Fibroblast of lung (primary cell): ENCODE measurements around the gene SELL.
"Not testable (repeated sequence)": the region's sequence is repeated elsewhere in the genome, so short reads cannot be mapped to it uniquely, and the experiment has no call there.

Source experiments
- EZH2 ChIP-seq: IDR thresholded peaks from 2 replicates; pipeline ENCODE4 v1.5.1; 2012; ENCODE audit warnings: low read length, control low read depth, mild to moderate bottlenecking; ENCODE audit errors: missing control alignments
- TF ChIP-seq, protein P1 (sequence below), 2 donors: IDR thresholded peaks in 1 of 2; conservative IDR thresholded peaks in 1 of 2; 1 replicate in 1 of 2; 2 replicates in 1 of 2; pipeline ENCODE4 v1.5.1; 2011 to 2012; ENCODE audit warnings: low read length in 2 of 2, control low read depth in 1 of 2, inconsistent platforms in 1 of 2, low read depth in 1 of 2, mild to moderate bottlenecking in 1 of 2

DNA sequence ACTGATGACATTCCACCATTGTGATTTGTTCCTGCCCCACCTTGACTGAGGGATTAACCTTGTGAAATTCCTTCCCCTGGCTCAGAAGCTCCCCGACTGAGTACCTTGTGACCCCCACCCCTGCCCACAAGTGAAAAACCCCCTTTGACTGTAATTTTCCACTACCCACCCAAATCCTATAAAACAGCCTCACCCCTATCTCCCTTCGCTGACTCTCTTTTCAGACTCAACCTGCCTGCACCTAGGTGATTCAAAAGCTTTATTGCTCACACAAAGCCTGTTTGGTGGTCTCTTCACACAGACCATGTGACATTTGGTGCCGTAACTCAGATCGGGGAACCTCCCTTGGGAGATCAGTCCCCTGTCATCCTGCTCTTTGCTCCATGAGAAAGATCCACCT, 28.3 kb downstream of the SELL start:
- TF ChIP-seq, protein P1, sequence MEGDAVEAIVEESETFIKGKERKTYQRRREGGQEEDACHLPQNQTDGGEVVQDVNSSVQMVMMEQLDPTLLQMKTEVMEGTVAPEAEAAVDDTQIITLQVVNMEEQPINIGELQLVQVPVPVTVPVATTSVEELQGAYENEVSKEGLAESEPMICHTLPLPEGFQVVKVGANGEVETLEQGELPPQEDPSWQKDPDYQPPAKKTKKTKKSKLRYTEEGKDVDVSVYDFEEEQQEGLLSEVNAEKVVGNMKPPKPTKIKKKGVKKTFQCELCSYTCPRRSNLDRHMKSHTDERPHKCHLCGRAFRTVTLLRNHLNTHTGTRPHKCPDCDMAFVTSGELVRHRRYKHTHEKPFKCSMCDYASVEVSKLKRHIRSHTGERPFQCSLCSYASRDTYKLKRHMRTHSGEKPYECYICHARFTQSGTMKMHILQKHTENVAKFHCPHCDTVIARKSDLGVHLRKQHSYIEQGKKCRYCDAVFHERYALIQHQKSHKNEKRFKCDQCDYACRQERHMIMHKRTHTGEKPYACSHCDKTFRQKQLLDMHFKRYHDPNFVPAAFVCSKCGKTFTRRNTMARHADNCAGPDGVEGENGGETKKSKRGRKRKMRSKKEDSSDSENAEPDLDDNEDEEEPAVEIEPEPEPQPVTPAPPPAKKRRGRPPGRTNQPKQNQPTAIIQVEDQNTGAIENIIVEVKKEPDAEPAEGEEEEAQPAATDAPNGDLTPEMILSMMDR (conservative IDR thresholded peaks at IDR 0.05 in 1 of 2, IDR thresholded peaks at IDR 0.05 in 1 of 2; ENCODE audit: low read depth in 1 of 2, low read length in 2 of 2), result not testable (repeated sequence)
- TF ChIP-seq EZH2, result not testable (repeated sequence)
